HG02610 (cell line): ENCODE measurements around the gene DYNC1I1.

ENCODE experiments used
- ATAC-seq: cut with Tn5 transposase; IDR thresholded peaks from one replicate; pipeline ENCODE4 v1.9.1; 2021; ENCODE audit warnings: mild to moderate bottlenecking, moderate library complexity; ENCODE audit not compliant: unreplicated experiment

Gene DYNC1I1

DNA sequence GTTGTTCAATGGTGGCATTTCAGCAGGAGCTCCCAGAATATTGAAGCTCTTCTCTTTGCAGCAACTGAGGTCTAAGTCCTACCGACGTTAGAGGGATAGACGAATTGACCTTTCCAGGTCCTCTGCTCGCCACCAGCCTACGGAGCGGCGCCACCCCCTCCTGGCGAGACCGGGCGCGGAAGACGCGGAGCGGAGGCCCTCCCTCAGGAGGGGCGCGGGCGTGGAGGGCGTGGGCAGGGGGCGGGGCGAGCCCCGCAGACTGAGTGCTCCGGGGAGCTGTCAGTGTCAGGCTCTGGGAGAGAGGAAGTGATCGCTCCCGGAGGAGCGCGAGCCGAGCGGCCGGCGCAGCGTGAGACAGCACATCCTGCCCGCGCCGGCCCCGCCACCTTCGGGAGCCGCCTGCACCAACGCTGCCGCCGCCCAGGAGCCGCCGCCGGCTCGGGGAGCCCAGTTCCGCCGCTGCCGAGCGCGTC lies at the start of gene DYNC1I1:
DYNC1I1 (plus strand) TSS at position 257 of the 473 bp plus-strand sequence. CDS start 32,176 bp downstream, outside the sequence.
- peak; percentile 92 for ATAC-seq

DNA sequence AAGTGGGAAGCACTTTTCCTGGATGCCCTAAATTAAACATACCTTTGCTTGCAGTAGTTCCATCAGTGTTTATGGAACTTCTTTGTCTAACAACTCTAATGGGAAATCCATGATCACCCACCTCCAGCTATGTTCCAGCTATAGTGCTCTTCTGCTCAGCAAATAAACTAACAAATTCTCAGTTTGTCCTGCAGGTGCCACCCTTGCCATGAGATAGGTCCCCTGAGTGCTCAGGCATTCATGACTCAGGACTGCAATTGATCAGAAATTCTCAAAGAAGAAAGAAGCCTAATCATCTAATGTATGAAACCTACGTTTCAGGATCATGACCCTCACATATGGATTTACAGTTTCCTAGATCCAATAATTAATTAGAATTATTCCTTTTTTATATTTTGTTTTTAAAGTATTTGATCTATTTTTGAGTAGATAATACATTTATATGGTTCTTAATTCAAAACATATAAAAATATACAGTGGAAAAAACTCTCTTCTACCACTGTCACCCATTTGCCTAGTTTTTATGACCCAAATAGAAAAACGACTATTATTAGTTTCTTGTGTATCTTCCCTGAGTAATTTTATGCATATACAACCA lies 48.7 kb upstream of the DYNC1I1 start:
- ATAC-seq = peak; percentile 67

DNA sequence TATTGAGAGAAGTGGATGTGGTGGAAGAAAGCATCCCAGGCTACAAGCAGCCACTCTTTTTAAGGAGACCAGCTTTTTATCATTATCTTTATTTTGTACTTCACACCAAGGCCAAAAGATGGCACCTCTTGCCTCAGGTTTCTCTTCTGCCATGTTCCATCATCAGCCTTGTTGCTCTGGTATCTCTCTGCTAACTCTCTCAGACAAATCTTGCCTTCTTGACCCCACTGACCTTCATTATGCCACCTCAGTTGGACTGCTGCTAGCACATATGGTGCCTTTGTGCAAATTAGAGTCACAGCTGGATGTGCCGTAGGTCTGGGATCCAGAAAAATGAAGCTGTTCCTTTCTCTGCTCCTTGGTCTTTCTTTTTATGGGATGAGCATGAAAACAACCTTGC lies 47.1 kb upstream of the DYNC1I1 start:
- ATAC-seq = no peak

DNA sequence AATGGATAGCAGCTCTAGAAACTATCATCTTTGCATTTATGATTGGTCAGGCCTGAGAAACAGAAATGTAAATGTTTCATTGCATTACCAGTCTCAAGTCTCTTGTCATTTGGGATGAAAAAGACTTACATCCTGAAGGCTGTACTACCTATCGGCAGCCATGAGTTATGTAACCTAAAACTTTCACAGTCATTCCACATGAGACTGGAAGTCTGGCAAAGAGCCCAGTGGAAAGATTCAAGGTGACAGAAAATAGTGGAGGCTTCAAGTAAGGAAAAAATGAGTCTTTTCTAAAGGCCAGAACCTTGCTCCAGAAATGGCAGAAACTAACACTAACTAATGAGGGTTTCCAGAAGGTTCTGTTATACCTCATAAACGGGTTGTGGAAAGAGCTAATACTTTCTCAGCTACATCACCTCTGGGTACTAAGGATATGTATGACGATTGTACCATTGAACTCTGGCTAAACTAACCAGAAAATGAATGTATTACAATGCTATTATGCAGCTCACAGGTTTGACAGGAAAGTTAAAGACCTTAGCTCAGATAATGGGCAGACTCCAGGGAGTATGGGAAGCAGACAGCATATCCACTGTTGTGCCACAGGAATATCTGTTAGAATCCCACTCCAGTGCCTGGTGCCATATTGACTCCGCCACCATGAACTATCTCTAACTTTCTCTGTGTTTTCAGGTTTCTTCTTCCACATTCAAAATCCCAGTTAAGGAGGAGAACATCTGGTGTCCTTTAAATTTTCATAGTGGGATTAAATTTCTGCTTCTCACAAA lies 41.7 kb upstream of the DYNC1I1 start:
- no peak for ATAC-seq

DNA sequence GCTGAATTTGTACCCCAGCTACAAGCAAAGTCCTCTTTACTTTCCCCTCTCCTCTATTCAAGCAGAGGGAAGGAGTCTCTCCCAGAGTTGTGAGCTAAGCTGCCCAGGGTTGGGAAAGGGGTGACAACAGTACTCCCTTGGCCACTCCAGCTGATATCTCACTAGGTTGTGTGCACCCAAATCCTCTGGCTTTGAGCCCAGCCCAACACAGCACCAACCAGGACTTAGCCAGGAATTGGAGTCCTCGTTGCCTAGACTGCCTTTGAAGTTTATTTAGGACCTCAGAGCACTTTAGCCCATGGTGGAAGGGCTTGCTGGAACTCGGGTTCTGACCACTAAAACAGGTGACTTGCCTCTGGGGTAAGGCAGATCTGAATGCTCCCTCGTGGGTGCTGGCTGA lies 35.7 kb upstream of the DYNC1I1 start:
- no peak for ATAC-seq

DNA sequence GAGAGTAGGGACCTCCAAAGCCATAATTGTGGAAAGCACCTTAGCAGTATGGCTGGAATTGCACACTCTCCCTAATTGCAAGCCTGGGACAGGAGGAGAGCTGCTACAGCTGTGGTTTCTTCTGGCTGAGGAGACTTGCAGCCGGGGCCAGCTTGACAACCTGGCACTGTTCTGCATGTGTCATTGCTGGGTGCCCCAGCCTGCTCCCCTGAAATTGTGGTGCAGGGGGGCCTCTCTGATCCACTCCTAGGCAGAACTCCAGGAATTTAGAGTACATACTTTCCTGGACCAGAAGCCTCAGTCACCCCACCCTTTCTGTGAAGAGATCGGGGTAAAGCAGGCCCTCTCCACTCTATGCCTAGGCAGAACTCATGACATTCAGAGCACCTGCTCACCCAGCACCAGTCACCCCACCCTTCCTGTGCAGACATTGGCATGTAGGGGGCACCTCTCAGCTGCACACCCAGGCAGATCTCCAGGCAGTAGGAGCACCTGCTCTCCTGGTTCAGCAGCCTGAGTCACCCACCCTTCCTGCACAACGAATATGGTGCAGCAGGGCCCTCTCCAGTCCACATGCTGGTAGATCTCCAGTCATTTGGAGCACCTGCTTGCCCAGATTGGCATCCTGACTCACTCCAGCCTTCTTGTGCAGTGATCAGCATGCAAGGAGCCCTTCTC lies 34.4 kb upstream of the DYNC1I1 start:
- no peak for ATAC-seq

DNA sequence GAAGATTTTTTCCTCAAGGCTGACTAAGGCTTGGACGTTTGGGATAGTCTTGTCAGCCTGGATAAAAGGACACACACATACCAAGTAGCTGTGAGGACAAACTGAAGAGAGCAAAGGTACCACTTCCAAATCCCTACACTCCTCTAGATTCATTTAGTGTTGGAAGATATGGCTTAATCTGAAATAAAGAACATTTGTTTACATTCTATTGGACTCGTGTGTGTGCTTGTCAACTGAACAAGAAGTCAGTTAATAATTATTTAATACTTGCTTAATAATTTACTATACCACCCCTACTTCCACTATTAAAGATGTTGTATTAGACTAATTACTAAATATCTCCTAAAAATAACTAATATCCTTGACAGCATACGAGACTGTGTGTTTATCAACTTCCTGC lies 23.3 kb upstream of the DYNC1I1 start:
- no peak for ATAC-seq

DNA sequence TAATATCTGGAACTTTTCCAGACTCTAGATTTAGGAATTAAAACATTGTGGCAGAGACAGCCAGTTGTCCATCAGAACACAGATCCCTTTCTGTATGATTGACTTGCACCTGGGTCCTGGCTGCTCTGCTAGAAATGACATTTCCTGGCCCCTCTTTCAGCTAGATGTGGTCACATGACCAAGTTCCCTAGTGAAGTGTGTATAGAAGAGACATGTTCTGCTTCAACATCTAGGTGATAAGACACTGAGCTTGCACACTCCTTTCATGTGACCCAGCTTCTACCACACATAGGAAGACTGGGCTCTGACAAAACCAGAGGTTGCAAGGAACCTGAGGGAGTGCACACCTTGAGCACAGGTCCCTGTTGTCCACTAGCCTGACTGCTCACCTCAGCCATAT lies 22.8 kb upstream of the DYNC1I1 start:
- ATAC-seq = no peak

DNA sequence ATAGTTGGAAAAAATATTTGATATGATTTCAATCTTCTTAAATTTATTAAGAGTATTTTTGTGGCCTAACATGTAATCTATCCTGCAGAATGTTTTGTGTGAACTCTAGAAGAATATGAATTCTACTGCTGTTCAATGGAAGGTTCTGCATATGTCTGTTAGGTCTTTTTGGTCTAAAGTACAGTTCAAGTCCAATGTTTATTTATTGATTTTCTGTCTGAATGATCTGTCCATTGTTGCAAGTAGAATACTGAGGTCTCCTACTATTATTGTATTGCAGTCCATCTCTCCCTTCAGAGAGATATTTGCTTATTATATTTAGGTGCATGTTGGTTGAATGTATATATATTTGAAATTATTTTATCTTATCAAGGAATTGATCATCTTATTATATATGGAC lies 18.9 kb upstream of the DYNC1I1 start:
- ATAC-seq = no peak

DNA sequence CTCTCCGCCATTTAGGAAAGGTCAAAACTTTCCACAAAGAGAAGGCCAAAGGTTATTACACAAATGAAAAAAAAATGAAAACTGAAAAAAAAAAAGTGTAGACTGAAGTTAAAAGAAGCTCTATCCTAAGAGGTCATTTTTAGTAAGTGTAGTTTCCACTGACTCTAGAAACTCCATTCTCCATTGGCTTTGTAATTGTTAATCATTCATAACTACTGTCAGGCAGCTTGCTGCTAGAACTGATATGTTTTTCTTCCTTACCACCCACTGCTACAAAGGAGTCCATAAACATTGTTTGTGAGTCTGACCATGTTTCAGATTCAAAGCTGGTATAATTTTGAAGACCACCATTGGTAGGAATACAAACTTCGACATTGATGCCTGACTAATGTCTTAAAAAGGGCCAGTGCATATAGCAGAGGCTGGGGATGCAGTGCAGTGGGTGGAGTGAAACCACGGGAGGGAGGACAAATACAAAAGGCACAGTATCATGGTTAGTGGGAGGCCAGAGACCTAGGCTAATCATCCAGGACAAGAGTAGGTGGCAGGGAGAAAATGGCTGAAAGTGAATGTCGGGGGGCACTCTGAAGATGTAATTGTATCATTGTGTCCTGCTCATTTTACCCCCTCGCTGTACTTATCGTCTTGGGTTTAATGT lies 16.9 kb upstream of the DYNC1I1 start:
- ATAC-seq = no peak

DNA sequence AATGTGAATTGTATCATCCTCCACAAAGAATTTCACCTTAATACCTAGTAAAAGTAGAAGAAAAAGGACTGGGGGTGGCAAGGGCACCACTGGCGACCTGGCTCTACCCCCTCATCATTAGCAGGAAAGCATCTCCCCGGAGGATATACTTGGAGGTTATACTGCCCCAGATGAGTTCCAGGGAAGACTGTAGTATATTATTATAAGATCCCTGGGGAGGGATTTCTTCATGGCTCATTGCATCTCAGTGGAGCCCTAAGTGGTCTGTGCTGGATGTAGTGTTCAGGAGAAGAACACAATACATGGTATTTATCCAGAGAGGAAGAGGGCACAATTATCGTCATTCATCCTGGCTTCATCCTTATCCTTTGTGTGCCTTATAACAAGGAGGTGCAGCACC lies 14.2 kb upstream of the DYNC1I1 start:
- no peak for ATAC-seq

DNA sequence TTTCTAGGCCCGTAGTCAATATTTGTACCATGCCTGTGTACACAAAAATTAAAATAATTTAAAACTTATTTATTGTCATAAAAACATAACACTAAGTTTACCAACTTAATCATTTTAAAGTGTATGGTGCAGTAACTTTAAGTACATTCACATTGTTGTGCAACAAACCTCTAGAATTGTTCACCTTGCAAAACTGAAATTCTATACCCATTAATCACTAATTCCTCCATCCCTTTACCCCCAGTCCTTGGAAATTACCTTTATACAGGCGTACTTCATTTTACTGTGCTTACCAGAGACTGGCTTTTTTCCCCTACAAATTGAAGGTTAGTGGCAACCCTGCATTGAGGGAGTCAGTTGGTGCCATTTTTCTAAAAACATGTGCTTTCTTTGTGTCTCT lies 6.3 kb upstream of the DYNC1I1 start:
- ATAC-seq = no peak

DNA sequence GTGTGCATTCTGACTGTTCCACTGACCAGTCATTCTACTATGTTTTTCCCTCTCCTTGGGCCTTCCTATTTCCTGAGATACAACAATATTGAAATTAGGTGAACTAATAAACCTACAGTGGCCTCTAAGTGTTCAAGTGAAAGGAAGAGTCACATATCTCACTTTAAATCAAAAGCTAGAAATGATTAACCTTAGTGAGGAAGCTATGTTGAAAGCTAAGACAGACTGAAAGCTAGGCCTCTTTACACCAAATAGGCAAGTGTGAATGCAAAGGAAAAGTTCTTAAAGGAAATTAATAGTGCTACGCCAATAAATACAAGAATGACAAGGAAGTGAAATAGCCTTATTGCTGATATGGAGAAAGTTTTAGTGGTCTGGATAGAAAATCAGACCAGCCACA lies 5.7 kb upstream of the DYNC1I1 start:
- ATAC-seq = no peak

DNA sequence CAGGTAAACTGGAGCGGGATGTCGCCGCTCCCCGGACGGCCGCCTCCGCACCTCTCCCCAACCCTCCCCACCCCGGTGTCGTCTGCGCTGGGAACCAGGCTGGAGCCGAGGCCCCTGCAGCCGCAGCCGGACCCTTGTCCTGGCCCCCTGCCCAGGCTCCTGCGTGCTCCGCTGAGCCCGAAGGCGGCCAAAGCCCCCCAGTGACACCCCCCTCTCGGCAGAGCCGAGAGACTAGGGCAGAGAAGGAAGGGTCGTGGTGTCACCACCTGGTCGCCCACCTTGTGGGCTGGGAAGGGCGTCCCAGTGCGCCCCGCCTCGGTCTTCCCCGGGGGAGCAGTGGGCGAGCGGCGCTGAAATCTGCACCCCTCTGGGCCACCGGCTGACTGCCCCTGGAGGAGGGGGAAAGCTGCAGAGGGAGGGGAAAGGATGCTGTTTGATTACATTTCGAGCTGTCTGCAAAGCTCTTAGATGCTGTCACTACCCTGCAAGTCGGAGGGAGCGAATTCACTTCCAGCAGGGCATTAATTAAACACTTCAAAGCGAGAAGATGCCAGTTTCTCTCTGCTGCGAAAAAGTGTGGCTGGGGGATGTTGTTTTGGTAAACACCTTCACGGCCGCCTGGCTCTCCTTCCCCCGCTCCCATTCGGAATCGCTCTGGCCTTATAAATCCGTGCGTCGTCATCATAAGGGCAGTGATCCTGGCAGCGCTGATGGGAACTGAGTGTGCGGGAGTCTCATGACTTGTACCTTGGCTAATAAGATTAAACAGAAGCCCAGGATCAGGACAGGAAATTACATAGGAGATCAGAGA lies 622 bp downstream of the DYNC1I1 start:
- peak; percentile 3 for ATAC-seq

DNA sequence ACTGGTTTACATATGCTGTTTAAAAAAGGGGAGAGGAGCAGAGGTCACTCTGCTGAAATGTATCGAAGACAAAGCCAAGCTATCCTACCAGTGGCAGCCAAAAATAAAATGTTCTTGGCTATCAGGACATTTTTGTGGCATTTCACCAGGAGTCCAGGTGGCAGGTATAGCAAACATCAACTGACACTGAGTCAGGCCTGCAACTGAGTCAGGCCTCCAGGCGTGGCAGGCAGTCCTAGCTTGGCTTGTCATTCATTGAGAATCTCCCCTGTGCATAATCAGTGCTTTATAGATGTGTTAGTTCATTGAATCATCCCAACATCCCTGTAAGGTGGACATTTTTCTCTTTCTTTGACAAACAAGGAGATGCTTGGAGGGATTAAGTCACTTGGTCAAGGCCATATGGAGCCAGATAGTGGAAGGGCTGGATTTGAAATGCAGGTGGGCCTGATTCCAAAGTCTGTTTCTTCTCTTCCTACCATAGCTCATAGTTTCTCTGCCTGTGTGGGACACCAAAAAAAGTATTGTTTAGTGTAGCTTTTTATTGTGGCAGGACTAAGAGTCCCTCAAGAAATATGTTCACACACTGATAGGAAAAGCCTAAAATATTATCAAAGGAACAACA lies 4.3 kb downstream of the DYNC1I1 start:
- no peak for ATAC-seq

DNA sequence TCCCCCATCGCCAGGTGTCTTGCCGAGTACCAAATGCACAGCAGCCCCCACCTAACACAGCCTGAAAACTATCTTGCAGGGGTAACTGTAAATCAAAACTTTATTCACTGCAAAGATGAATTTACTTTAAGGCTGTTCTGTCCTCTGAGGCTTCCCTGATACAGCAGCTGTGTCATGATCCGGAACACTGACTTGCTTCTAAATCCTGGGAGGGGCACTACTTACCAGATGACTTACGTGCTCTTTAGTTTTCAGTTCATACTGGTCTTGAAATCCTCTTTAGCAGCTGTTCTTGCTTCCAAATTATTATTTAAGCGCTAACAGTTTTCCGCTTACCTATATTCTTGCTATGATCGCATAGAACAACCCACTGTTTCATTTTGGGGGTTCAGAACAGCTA lies 4.9 kb downstream of the DYNC1I1 start:
- ATAC-seq = no peak

DNA sequence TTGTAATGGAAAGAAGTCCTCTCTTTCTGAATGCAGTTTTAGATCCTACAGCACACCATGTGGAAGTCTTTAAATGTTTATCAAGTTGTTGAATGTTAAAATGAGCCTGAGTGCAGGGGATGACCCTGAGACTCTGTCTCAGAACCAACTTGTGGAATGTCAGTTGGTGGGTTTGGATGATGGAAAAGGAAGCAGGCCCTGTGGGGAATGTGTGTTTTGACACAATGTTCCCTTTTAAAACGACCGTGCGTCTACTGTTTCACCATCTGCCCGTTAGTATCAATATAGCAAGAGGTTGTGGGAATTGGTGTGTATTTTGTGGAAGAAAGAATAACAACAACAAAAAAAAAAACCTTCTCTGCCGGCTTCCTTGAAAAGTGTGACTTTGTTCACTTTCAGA lies 8.3 kb downstream of the DYNC1I1 start:
- no peak for ATAC-seq

DNA sequence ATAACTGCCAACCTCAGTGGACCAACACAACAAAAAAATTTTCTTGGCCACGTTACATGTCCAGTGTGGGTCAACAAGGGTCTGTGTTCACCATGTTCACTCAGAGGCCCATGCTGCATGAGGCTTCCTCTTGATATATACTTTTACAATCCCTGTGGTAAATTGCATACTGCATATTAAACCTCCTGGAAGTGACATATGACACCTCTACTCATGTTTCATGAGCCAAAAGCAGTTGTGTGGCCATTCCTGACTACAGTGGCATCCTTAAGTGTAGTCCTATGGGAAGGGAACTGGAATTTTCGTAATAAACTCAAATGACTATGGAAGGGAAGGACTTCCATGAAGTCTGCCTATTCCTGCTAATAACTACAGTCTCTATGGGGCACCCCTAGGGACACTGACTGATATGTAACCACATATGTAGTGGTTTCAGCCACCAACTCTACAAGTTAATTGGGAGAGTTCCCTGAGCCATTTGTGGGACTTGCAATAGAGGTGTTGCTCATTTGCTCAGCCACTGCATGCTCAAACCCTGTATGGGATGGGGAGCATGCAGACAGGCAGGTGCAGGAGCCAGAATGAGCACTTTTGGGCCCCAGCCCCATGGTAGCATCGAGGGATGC lies 9.7 kb downstream of the DYNC1I1 start:
- ATAC-seq = no peak

DNA sequence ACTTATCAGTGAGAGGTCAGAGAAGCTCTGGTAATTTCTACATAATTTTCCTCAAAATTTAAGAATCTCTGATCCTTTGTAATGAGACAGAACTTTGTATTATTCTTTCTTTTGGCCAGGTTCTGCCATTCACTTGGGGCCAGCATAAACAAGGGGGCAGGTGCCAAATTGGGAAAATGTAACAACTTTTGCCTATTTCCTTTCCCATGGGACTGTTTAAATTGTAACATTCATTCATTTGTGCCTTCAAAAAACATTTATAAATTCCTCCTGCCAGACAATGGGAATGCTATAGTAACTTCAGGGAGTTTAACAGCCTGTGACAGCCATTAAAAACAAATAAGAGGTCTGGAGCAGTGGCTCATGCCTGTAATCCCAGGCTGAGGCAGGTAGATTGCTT lies 12.4 kb downstream of the DYNC1I1 start:
- ATAC-seq = no peak

DNA sequence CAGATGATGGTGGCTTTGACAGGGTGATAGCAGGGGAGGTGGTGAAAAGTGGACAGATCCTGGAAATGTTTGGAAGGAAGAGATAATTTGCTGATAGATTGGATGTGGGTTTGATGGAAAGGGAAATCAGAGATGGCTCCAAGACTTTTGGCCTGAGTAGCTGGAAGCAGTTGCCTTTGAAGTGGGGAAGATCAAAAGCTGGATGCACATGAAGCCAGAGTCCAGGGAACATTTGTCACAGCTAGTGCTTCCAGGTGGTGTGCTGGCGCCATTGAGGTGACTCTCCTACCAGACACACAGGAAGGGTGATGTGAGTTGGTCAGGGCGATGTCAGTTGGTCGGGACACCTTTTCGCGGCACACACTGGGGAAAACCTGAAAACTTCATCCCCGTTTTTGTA lies 15.9 kb downstream of the DYNC1I1 start:
- ATAC-seq = no peak
